ENCODE results near the gene TNFRSF1A.
"Not testable (repeated sequence)": the region's sequence is repeated elsewhere in the genome, so short reads cannot be mapped to it uniquely, and the experiment has no call there.

The TNFRSF1A gene

DNA sequence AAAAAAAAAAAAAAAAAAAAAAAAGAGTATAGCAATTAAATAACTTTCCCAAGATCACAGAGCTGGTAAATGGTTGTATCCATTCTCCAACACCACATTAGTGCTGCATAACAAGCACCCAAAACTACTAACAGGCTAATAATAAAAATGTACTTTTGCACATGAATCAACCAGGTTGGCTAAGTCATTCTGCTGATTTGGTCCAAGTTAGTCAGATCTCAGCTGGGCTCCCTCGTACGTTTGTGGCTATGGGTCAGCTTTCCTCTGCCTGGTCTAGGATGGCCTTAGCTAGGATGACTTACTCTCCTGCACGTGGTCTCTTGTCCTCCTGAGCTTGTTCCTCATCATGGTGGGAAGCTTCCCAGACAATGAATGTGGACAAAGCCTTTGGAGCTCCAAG lies 39.3 kb downstream of the TNFRSF1A start:
- DNase-seq: no peak

GRCh38 chr12:6301721-6302120 lies 40.2 kb downstream of the TNFRSF1A start:
- DNase-seq: no peak

- no peak for DNase-seq
Observed at GRCh38 chr12:6297170-6297569, 44.7 kb downstream of the TNFRSF1A start.

DNA sequence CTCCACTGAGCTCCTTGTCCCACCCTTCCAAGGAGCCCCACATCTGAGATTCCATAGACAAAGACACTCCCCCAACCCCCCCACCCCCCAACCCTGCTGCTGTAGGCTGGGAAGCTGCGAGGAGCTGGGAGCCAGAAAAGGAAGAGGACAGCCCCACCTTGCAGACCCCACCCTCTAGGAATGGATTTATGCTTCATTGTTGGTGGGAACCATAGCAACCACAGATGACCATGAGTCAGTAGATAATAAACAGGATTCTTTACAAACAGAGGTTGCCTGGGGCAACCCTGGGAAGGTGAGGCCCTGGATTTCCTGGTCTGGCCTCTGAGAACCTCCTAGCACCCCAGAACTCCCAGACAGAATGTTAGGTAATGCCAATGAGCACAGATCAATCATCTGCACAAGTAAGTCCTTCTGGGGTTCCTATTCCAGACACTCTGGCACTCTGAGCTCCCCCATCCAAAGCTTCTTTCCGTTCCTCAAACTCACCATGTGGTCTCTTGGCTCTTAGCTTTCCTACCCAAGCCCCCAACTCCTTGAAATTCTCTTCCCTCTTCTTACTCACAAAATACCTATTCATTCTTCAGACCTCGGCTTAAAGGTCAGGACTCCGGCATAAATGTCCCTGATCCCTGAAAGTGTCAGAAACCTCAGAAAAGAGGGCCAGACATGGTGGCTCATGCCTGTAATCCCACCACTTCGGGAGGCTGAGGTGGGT lies 46.6 kb downstream of the TNFRSF1A start:
- no peak for DNase-seq

GRCh38 chr12:6294156-6295093 lies 47.5 kb downstream of the TNFRSF1A start:
- DNase-seq: no peak

- DNase-seq: no peak
Observed at GRCh38 chr12:6292606-6293005, 49.3 kb downstream of the TNFRSF1A start.

- not testable (repeated sequence) for DNase-seq
Observed at GRCh38 chr12:6289906-6290305, 52.0 kb downstream of the TNFRSF1A start.

DNA sequence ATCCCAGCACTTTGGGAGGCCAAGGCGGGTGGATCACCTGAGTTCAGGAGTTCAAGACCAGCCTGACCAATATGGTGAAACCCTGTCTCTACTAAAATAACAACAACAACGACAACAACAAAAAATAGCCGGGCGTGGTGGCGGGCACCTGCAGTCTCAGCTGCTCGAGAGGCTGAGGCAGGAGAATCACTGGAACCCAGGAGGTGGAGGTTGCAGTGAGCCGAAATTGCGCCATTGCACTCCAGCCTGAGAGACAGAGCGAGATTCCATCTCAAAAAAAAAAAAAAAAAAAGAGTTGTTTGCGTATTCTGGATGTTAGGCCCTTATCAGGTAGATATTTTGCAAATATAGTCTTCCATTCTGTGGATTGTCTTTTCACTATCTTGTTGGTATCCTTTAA lies 52.8 kb downstream of the TNFRSF1A start:
- DNase-seq: not testable (repeated sequence)

GRCh38 chr12:6288235-6288634 lies 53.6 kb downstream of the TNFRSF1A start:
- no peak for DNase-seq

- no peak for DNase-seq
Observed at GRCh38 chr12:6285532-6286306, 56.2 kb downstream of the TNFRSF1A start.

- DNase-seq: no peak
Observed at GRCh38 chr12:6285063-6285477, 56.8 kb downstream of the TNFRSF1A start.

- DNase-seq: no peak
Observed at GRCh38 chr12:6284273-6284672, 57.6 kb downstream of the TNFRSF1A start.

- no peak for DNase-seq
Observed at GRCh38 chr12:6282453-6282840, 59.4 kb downstream of the TNFRSF1A start.

- no peak for DNase-seq
Observed at GRCh38 chr12:6281081-6281809, 60.6 kb downstream of the TNFRSF1A start.

- no peak for DNase-seq
Observed at GRCh38 chr12:6280672-6281071, 61.2 kb downstream of the TNFRSF1A start.

- no peak for DNase-seq
Observed at GRCh38 chr12:6280053-6280469, 61.8 kb downstream of the TNFRSF1A start.

DNA sequence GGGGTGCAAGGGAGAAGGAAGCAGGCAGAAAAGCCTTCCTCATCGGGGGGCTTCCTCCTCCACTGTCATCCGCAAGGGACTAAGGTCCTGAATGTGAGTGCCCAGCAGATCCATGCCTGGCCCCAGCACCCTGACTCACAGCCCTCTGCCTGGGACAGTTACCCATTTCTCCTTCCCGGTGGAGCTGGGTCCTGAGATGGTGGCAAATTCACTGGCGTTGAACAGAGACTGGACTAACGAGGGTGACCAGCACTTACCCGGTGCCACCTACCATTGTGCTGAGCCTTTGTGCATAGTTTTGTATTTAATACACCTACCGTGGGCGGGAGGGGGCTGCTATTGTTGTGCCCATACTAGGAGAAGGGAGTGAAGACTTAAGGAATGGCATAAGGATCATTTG lies 62.2 kb downstream of the TNFRSF1A start:
- no peak for DNase-seq

GRCh38 chr12:6279256-6279628 lies 62.6 kb downstream of the TNFRSF1A start:
- DNase-seq: no peak
